Measurements from ENCODE around the gene C12orf75.
"Not testable (repeated sequence)": the region's sequence is repeated elsewhere in the genome, so short reads cannot be mapped to it uniquely, and the experiment has no call there.

The C12orf75 gene

DNA sequence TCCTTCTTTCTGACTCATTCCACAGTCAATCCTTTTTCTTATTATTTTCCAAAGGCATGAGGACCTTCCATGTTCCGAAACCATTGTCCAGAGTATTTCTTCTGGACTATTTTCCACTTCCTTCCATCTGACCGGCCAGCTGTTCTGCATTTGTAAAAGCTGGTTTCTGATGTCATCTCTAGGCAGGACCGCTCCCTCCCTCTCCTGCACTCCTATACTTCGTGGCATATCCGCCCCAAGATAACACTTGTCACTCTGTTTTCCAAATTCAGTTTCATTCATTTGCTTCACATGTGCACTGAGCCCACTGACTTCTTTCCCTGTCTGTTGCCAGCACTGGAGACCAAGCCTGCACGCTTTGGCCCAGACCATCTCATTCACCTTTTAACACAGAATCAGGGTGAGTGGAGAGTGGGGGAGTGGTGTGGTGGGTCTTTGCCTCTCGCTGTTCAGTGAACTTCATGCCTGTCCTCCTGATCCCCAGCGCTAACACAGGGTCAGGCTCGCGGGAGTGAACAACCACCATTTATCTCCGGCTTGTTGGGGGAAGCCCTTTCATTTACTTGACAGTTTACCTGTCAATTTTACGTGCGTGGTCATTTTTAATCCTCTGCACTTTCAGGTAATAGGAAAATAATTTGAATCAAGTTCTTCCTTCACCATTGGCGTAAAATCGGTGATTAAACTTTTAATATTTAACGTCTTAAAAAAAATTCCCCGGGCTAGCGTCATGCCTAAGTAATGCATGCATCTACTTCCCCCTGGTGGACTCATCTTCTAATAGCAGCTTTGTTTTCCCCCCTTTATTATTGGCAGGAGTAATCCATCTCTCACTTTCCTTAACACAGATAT lies 52.5 kb downstream of the C12orf75 start:
- peak in 1 of 2 experiments; percentile 34 for DNase-seq

DNA sequence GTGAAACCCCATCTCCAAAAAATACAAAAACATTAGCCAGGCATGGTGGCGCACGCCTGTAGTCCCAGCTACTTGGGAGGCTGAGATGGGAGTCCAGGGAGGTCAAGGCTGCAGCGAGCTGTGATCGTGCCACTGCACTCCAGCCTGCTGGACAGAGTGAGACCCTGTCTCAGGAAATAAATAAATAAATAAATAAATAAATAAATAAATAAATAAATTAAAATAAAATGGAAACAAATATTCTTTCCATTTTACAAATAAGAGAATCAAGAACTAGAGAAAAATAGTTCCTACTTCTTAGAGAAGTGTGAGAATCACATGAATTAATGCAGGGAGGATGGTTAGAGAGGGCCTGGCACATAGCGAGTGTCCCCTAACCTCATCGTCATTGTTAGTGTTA lies 53.7 kb downstream of the C12orf75 start:
- DNase-seq = no peak

- DNase-seq = no peak
Observed at GRCh38 chr12:105384916-105385535, 54.5 kb downstream of the C12orf75 start.

DNA sequence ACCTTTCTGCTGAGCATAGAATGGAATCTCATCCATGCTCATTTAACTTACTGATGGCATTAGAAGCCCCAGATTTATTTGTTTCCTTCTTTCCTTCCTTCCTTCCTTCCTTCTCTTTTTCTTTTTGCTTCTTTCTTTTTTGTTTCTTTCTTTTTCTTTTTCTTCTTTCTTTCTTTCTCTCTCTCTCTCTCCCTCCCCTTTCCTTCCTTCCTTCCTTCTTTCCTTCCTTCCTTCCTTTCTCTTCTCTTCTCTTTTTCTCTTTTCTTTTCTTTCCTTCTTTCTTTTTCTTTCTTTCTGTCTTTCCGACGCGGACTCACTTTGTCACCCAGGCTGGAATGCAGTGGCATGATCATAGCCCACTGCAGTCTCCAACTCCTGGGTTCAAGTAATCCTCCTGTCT lies 55.9 kb downstream of the C12orf75 start:
- no peak for DNase-seq

GRCh38 chr12:105391231-105391630 lies 60.7 kb downstream of the C12orf75 start:
- DNase-seq = no peak

DNA sequence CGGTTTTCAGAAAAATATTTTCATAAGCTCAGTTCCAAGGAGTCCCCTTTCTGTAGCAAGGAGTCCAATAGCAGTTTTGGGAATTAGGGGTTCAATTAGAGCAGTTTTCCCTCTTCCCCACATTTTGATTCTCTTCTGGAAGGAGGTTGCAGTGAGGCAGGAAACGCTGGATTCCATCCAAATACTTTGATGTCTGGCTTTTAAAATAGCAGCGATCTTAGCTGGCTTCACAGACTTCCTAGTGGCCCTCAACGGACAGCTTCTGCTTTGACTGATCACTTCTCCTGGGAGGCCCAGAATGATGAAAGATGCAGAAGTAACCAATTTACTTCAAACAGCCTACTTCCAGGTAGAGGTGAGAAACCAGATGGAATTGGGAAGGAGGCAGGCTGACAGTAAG lies 63.1 kb downstream of the C12orf75 start:
- no peak for DNase-seq

DNA sequence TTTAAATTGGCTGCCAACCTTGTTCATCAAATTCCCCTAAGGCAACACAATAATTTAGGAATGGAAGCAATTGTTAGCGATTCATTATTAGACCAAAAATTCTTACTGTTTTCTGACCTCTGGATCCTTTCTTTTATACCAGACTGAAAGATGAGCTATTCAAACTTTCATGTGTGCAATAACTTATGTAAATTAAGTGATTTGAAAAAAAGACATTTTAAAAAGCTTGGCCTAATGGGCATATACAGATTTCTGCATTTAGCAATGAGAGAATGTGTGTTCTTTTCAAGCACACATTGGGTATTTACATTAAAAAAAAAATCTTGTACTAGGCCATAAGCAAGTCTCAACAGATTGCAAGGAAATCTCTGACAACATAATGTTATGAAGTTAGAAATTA lies 65.5 kb downstream of the C12orf75 start:
- DNase-seq = no peak

DNA sequence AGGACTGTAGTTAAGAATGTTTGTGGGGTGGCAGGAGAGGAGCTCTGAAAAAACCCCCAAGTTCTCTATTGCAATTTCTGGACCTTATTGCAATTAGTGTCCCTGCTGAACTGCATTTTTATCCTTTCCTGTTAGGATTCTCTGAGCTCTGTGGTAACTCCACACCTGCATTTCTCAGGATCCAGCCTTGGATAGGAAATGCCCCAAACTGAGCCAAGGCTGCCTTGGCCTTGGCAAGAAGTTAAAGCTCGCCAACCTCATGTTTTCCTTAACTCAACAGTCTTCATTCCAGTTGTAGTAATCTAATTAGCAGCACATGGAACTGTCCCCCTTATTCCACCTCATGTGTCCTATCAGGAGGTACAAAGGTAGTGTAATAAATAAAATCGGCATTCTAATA lies 66.5 kb downstream of the C12orf75 start:
- no peak for DNase-seq

GRCh38 chr12:105398930-105399329 lies 68.4 kb downstream of the C12orf75 start:
- DNase-seq = no peak

GRCh38 chr12:105399428-105400081 lies 69.1 kb downstream of the C12orf75 start:
- DNase-seq = no peak

GRCh38 chr12:105400227-105400626 lies 69.7 kb downstream of the C12orf75 start:
- no peak for DNase-seq

DNA sequence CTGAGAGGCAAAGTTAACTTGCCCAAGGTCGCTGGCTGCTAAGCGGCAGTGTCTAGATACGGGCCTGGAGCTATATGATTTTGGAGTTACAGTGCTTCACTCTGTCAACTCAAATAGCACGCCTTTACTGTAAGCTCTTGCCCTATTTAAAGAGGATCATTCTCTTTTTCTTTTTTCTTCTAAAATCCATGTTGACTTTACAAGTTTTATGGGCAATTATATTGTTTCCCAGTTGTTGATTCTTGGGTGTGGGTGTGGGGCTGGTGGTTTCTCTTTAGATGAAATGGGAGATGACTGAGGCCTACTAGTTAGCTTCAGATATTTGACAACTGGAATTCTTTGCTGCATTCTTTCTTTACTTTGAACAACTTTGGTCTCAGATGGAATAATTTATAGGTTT lies 70.7 kb downstream of the C12orf75 start:
- DNase-seq = no peak

DNA sequence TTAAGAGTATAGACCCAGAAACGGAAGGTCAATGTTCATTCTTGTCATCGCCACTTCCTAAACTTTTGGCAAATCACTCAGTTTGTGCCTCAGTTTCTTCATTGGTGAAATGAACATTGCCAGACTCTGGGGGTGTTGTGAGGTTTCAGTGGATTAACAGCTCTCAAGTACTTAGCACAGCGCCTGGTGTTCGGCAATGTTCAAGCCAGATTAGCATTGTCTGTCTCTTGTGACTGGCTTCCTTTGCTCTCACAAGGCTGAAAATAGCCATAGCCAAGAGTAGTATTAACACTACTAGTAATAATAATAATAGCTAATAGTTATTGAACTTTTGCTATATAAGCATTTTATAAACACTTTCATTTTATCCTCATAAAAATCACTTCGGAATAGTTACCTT lies 71.9 kb downstream of the C12orf75 start:
- no peak for DNase-seq

DNA sequence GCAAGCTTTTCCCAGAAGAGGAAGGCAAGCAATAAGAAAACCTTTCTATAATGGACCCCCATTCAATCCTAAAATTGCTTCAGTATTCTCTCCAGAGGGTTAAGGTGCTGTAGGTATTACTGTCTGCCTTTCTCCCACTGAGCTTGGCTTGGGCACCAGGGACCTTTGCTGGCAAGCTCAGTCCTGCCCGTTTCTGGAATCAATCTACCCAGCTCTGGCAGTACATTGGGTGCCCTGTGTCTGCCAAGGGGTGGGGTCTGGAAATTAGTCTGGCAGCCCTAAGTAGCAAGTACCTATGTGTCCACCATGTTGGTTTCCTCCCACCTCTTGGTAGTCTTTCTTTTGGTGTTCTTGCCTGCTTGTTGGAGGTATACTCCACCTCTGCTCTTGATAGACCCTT lies 72.6 kb downstream of the C12orf75 start:
- DNase-seq = no peak

DNA sequence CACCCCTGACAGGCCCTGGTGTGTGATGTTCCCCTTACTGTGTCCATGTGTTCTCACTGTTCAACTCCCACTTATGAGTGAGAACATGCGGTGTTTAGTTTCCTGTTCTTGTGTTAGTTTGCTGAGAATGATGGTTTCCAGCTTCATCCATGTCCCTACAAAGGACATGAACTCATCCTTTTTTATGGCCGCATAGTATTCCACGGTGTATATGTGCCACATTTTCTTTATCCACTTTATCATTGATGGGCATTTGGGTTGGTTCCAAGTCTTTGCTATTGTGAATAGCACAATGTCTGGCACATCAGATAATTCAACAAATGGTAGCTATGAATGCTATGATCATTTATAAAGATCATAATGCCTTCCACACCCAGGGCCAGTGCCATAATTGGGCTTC lies 73.6 kb downstream of the C12orf75 start:
- not testable (repeated sequence) for DNase-seq

GRCh38 chr12:105406497-105406896 lies 76.0 kb downstream of the C12orf75 start:
- no peak for DNase-seq

DNA sequence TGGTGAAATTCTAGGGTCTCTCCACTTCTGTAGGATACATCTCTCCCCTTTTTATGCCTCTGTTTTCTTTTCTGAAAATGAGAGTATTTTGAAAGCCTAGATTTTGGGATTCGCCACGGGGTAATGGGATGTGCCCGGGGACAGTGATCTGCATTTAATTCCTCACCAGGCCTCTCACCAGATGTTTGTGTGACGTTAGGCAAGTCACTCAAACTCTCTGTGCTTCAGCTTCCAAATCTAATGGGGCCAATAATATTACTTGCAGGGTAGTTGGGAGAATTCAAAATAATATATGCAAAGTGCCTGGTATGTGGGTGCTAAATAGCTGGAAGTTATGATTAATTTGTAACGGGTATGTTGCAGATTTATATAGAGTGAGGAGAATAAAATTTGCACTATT lies 78.8 kb downstream of the C12orf75 start:
- no peak for DNase-seq

- peak; percentile 30 to 50 for DNase-seq
Observed at GRCh38 chr12:105409801-105410471, 79.4 kb downstream of the C12orf75 start.

GRCh38 chr12:105413911-105414487 lies 83.5 kb downstream of the C12orf75 start:
- no peak for DNase-seq

DNA sequence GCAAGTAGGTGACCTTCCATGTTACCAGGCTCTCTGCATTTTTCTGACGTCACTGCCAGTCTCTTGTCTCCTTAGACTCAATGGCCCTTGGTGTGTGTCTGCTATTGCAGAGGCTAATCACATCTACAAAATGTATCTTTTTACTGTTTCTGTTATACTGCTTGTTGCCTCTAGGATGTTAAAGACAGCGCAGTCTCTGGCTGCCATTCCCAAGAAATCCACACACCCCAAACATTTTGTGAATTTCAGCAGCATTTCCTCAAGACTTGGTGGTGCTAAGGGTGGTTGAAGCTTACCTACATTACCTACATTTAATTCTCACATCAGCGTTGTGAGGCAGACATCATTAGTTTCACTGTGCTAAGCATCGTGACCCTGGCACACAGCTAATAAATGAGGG lies 87.2 kb downstream of the C12orf75 start:
- no peak for DNase-seq

GRCh38 chr12:105418229-105418628 lies 87.7 kb downstream of the C12orf75 start:
- no peak for DNase-seq

GRCh38 chr12:105418821-105419291 lies 88.4 kb downstream of the C12orf75 start:
- DNase-seq = no peak

GRCh38 chr12:105419606-105420005 lies 89.1 kb downstream of the C12orf75 start:
- no peak for DNase-seq
